Gastroesophageal sphincter (tissue), 3 donors: ENCODE measurements around the gene LLGL1.

Source experiments
- CTCF ChIP-seq, 4 experiments: fragments of 200-600 bp in 2 of 4; fragments of 450-650 bp in 2 of 4; sonication (generic) in 1 of 4; IDR thresholded peaks; one replicate each; pipeline ENCODE4 v1.5.1; 2017 to 2019; ENCODE audit warnings: antibody characterized with exemption in 4 of 4, mild to moderate bottlenecking in 2 of 4, moderate library complexity in 2 of 4
- EP300 ChIP-seq: sonication (generic); formaldehyde crosslinking; IDR thresholded peaks from one replicate; pipeline ENCODE4 v1.6.1; 2017; ENCODE audit warnings: antibody characterized with exemption, mild to moderate bottlenecking
- POLR2AphosphoS5 ChIP-seq: sonication (generic); formaldehyde crosslinking; IDR thresholded peaks from one replicate; pipeline ENCODE4 v1.6.1; 2017; ENCODE audit warnings: antibody characterized with exemption

- TF ChIP-seq POLR2AphosphoS5 (no peak), CTCF (IDR thresholded peaks at IDR 0.05) (no peak), EP300 (no peak)
Measured at GRCh38 chr17:18227635-18228034, 2.2 kb downstream of the LLGL1 start.
